Measurements from ENCODE around the gene ANKH. TPM values are rescaled to one million over a fixed set of nuclear protein-coding genes. Genes with fewer than 3 reads are reported as not detected.

ANKH gene
- total and polyA plus RNA-seq, 12 donors: 4.8 to 45.6 (median 30.9) TPM

DNA sequence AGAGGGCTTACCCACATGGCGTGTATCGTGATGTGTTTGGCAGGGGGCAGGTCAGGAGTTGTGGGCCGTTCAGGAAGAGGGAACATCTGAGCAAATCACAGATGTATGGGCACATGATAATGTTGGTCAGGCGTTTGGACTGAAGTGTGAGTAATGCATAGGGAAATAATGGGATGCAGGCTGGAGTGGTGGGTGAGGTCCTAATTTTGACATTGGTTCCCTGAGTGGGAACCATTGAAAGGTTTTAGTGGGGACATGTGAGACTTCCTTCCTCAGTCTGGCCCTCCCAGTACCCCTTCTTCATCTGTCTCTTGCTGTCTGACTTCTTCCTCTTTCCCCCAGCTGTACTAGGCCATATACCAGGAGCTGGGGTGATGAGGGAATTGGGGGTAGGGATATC lies 199.5 kb downstream of the ANKH start:
- no peaks in the 10 kb centered on the region for H3K36me3 ChIP-seq (replicated peaks in 1 of 2)
- intact Hi-C loops (cut with DNase I): no loop called here
- no peak for TF ChIP-seq POLR2A (IDR thresholded peaks at IDR 0.05)
- TF ChIP-seq, protein P1, sequence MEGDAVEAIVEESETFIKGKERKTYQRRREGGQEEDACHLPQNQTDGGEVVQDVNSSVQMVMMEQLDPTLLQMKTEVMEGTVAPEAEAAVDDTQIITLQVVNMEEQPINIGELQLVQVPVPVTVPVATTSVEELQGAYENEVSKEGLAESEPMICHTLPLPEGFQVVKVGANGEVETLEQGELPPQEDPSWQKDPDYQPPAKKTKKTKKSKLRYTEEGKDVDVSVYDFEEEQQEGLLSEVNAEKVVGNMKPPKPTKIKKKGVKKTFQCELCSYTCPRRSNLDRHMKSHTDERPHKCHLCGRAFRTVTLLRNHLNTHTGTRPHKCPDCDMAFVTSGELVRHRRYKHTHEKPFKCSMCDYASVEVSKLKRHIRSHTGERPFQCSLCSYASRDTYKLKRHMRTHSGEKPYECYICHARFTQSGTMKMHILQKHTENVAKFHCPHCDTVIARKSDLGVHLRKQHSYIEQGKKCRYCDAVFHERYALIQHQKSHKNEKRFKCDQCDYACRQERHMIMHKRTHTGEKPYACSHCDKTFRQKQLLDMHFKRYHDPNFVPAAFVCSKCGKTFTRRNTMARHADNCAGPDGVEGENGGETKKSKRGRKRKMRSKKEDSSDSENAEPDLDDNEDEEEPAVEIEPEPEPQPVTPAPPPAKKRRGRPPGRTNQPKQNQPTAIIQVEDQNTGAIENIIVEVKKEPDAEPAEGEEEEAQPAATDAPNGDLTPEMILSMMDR (IDR thresholded peaks at IDR 0.05): no peak
- H3K9me3 ChIP-seq (replicated peaks in 1 of 3): no peaks in the 10 kb centered on the region
- 72 to 82% (median 78%) methylated on average over 4 of the region's 4 CpGs for WGBS, 4 donors
- no peaks in the 10 kb centered on the region for H3K27me3 ChIP-seq
- no peak overlapping the region for H3K27ac ChIP-seq
- peak in 1 of 7 donors; percentile 8 for DNase-seq
- H3K4me3 ChIP-seq: no peak overlapping the region
- peaks cover 6 to 56% of the 10 kb centered on the region in 2 donors for H3K4me1 ChIP-seq (replicated peaks in 1 of 2)

DNA sequence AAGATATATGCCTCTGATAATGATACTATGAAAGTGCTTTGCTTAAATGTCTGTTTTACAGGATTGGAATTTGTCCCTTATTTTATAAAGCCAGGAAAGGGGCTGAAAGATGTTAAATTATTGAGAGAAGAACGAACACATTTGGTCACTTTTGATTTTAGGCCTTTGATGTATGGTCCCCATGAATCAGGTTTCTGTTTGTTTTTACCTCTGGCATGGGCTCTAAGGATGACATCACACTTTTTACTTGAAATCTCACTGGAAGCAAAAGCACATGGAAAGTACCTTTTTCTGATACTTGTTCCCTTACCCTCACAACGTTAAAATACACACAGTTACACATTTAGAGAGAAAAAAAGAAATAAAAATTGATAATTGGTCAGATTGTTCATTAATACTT lies 200.2 kb downstream of the ANKH start:
- Histone ChIP-seq H3K4me1 (replicated peaks in 1 of 2) (peaks cover 6 to 57% of the 10 kb centered on the region in 2 donors), H3K9me3 (replicated peaks in 1 of 3) (no peaks in the 10 kb centered on the region), H3K27ac (peak overlapping the region in 1 of 5 donors; percentile 42), H3K27me3 (no peaks in the 10 kb centered on the region), H3K4me3 (no peak overlapping the region), H3K36me3 (replicated peaks in 1 of 2) (no peaks in the 10 kb centered on the region)
- no peak for DNase-seq
- 38 to 65% (median 54%) methylated on average over 2 of the region's 2 CpGs for WGBS, 4 donors
- intact Hi-C loops (cut with DNase I): no loop called here
- TF ChIP-seq POLR2A (IDR thresholded peaks at IDR 0.05): no peak
- TF ChIP-seq, protein P1 (IDR thresholded peaks at IDR 0.05): no peak

DNA sequence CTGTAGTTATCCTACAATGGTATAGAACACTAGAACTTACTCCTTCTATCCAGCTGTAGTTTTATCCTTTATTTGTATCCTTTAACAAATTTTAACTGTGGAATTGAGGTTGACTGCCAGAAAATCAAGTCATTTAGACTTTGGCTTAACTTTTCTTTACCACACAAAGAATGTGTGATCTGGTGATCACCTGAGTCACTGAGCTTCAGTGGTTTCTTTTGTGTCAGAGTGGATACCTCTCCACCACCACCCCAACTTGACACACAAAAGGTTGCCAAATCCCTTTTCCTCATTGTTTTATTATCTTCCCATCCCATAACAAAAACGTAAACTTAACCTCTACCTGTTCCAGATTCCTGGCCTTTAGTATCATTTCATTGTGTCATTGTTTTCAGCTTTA lies 201.6 kb downstream of the ANKH start:
- Histone ChIP-seq H3K27ac (no peak overlapping the region), H3K27me3 (no peaks in the 10 kb centered on the region), H3K4me3 (no peak overlapping the region), H3K36me3 (replicated peaks in 1 of 2) (no peaks in the 10 kb centered on the region), H3K4me1 (replicated peaks in 1 of 2) (peaks cover 16 to 54% of the 10 kb centered on the region in 2 donors), H3K9me3 (replicated peaks in 1 of 3) (no peaks in the 10 kb centered on the region)
- intact Hi-C loops (cut with DNase I): no loop called here
- DNase-seq: no peak
- WGBS, 4 donors: 60 to 86% (median 74%) methylated on average over 1 of the region's 1 CpG
- TF ChIP-seq POLR2A (IDR thresholded peaks at IDR 0.05): no peak
- TF ChIP-seq, protein P1 (IDR thresholded peaks at IDR 0.05): no peak

DNA sequence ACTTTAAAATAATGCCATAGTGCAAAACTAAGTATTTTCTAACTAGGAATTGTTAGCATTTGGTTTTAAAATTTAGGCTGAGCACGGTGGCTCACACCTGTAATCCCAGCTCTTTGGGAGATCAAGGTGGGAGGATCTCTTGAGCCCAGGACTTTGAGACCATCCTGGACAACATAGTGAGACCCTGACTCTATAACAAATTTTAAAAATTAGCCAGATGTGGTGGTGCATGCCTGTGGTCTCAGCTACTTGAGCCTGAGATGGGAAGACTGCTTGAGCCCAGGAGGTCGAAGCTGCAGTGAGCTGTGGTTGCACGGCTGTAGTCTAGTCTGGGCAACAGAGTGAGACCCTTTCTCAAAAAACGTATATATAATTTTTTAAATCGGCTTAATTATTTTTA lies 202.2 kb downstream of the ANKH start:
- H3K36me3 ChIP-seq (replicated peaks in 1 of 2): no peaks in the 10 kb centered on the region
- intact Hi-C loops (cut with DNase I): no loop called here
- H3K9me3 ChIP-seq (replicated peaks in 1 of 3): no peaks in the 10 kb centered on the region
- TF ChIP-seq, protein P1 (IDR thresholded peaks at IDR 0.05): no peak
- TF ChIP-seq POLR2A (IDR thresholded peaks at IDR 0.05): no peak
- H3K4me3 ChIP-seq: no peak overlapping the region
- peaks cover 16 to 51% of the 10 kb centered on the region in 2 donors for H3K4me1 ChIP-seq (replicated peaks in 1 of 2)
- DNase-seq: no peak
- 90 to 96% (median 94%) methylated on average over 5 of the region's 5 CpGs for WGBS, 4 donors
- no peak overlapping the region for H3K27ac ChIP-seq
- no peaks in the 10 kb centered on the region for H3K27me3 ChIP-seq
